GM10248 (cell line): ENCODE results near the gene KLHL8.

ENCODE experiments used
- CTCF ChIA-PET: fragments of 300-600 bp; sonication (Branson Sonifier 250); formaldehyde crosslinking; extraction: SDS; loops from one replicate; lab custom pipeline; 2021; ENCODE audit warnings: antibody characterized with exemption; lab: Yijun Ruan, JAX
- POLR2A ChIA-PET: fragments of 350-650 bp; sonication (Branson Sonifier 250); formaldehyde crosslinking; extraction: SDS; loops from one replicate; lab custom pipeline; 2020; ENCODE audit warnings: antibody characterized with exemption; lab: Yijun Ruan, JAX
- DNase-seq: peaks from one replicate; pipeline ENCODE4 v3.0.0; 2012; ENCODE audit errors: extremely low spot score
- TF ChIP-seq, protein P1 (sequence below): IDR thresholded peaks from 2 replicates; pipeline ENCODE4 v1.5.1; 2012; ENCODE audit warnings: mild to moderate bottlenecking, low read depth; ENCODE audit errors: extremely low read depth, missing control alignments, control extremely low read depth

Gene KLHL8

DNA sequence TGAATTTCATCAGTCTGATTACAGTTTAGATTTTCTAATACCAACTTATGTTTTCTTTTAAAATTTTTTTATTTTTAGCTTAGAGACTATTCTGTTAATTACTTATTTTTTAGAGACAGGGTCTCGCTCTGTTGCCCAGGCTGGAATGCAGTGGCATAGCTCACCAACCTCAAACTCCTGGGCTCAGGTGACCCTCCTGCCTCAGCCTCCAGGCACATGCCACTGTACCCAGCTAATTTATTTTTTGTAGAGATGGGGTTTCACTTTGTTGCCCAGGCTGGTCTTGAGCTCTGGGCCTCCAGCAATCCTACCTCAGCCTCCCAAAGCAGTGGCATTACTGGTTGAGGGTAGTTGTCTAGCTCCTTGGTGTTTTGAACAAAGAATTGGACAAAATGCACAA, 102.0 kb downstream of the KLHL8 start:
- CTCF ChIA-PET = interaction anchor here (1.0 to 5.2 kb wide), 8 partner anchors 20 to 196 kb away, joined by 3 to 26 read pairs (median 4); no protein-coding TSS in a partner anchor
- no peak for DNase-seq
- TF ChIP-seq, protein P1, sequence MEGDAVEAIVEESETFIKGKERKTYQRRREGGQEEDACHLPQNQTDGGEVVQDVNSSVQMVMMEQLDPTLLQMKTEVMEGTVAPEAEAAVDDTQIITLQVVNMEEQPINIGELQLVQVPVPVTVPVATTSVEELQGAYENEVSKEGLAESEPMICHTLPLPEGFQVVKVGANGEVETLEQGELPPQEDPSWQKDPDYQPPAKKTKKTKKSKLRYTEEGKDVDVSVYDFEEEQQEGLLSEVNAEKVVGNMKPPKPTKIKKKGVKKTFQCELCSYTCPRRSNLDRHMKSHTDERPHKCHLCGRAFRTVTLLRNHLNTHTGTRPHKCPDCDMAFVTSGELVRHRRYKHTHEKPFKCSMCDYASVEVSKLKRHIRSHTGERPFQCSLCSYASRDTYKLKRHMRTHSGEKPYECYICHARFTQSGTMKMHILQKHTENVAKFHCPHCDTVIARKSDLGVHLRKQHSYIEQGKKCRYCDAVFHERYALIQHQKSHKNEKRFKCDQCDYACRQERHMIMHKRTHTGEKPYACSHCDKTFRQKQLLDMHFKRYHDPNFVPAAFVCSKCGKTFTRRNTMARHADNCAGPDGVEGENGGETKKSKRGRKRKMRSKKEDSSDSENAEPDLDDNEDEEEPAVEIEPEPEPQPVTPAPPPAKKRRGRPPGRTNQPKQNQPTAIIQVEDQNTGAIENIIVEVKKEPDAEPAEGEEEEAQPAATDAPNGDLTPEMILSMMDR = no peak
- POLR2A ChIA-PET = no interaction called here

DNA sequence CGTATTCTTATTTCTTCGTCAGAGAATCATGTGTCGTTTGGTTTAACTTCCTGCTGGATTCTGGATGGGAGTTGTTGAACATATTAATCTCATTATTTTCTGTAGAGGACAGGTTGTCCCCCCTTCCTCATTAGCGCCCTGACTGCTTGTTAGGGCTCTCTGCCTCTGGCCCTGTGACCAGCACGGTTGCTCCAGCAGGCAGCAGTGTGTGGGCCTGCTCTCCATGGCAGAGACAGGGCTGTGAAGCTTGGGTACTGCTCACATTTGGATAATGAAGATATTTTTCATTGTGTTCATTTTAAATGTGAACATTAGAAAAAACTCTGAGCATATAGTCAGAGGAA, 102.7 kb downstream of the KLHL8 start:
- TF ChIP-seq, protein P1 = no peak
- ChIA-PET CTCF (interaction anchor here (0.7 to 5.2 kb wide), 6 partner anchors 12 to 195 kb away, joined by 3 to 26 read pairs (median 4); no protein-coding TSS in a partner anchor), POLR2A (no interaction called here)
- no peak for DNase-seq

DNA sequence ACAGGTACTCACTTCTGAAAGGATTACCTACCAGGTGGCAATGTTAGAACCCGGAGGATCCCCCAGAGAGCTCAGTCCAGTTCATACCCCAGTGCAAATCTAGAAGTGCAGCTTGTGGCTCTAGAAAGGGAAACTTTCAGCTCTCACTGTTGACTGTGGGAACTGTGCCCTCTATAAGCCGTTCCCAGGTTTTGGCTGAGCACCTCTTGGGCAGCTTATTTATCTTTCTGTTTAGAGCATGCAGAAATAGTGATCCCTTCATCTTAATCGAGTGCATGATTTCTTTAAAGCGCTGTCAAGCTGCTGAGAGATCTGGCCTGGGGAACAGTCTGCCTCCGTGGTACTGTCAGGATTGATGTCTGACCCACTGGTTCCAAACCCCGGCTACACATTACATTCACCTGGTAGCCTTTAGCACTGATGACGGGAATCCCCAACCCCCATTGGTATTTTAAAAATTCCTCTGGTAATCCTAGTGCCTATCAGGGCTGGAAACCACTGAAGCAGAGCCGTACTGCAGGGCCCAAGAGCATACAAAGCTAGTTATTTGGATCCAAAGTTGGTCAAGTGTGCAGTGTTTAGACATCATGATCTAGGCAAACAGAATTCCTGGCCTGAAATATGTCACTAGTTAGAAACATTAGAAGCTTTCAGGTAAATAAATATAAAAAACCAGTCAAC, 103.2 kb downstream of the KLHL8 start:
- POLR2A ChIA-PET = no interaction called here

DNA sequence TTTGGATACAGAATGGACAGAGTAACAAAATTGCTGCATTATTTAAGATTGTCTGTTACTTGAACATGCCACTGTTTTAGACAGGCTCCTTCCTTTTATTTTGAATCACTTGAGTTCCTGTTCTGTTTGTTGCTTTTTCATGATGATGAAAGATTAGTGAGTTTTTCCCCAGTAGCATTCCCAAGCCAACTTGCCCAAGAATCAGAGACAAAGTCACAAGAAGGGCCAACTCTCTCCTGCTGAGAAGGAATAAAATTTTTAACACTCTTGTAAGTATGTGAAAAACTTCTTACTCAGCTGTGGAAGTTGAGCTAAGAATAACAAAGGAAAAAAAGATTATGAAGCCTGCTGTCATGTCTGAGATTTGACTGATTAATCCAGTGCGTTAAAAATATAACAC, 104.2 kb downstream of the KLHL8 start:
- POLR2A ChIA-PET = no interaction called here
- TF ChIP-seq, protein P1 = no peak
- CTCF ChIA-PET = interaction anchor here (0.9 to 1.6 kb wide), 5 partner anchors 11 to 103 kb away, joined by 3 to 8 read pairs (median 3); no protein-coding TSS in a partner anchor
- no peak for DNase-seq

More for the DNA sequence above, 103.2 kb downstream of the KLHL8 start:
- TF ChIP-seq, protein P1 = no peak
- CTCF ChIA-PET = interaction anchor here (0.6 to 5.2 kb wide), 12 partner anchors 11 to 195 kb away, joined by 3 to 26 read pairs (median 3); no protein-coding TSS in a partner anchor
- DNase-seq = no peak

- ChIA-PET CTCF (interaction anchor here (0.7 to 1.7 kb wide), 5 partner anchors 9 to 37 kb away, joined by 3 to 7 read pairs (median 4); no protein-coding TSS in a partner anchor), POLR2A (no interaction called here)
Observed at GRCh38 chr4:87114245-87115062, 106.0 kb downstream of the KLHL8 start.

GRCh38 chr4:87112063-87112462, 108.4 kb downstream of the KLHL8 start:
- TF ChIP-seq, protein P1 = no peak
- DNase-seq = no peak
- CTCF ChIA-PET = no interaction called here
- POLR2A ChIA-PET = no interaction called here

More at GRCh38 chr4:87114245-87115062, 106.0 kb downstream of the KLHL8 start:
- DNase-seq = no peak
- TF ChIP-seq, protein P1 = peak; percentile 13
